Ishikawa (cell line): ENCODE measurements around the gene KLHL3.

Source experiments
- CEBPB ChIP-seq: IDR thresholded peaks from 2 replicates; pipeline ENCODE4 v1.6.1; 2012
- CREB1 ChIP-seq: IDR thresholded peaks from 2 replicates; pipeline ENCODE4 v1.6.1; 2012; ENCODE audit warnings: low read depth
- EP300 ChIP-seq: IDR thresholded peaks from 2 replicates; pipeline ENCODE4 v1.6.1; 2012; ENCODE audit warnings: borderline replicate concordance
- FOXM1 ChIP-seq: IDR thresholded peaks from 2 replicates; pipeline ENCODE4 v1.6.1; 2012; ENCODE audit warnings: low read depth, borderline replicate concordance
- NFIC ChIP-seq: IDR thresholded peaks from 2 replicates; pipeline ENCODE4 v1.6.1; 2012
- TCF12 ChIP-seq: IDR thresholded peaks from 2 replicates; pipeline ENCODE4 v1.6.1; 2012; ENCODE audit warnings: low read depth

GRCh38 chr5:137706841-137707240, 29.0 kb downstream of the KLHL3 start:
- TF ChIP-seq CEBPB, result no peak
- no peak for TF ChIP-seq TCF12
- TF ChIP-seq EP300, result no peak
- TF ChIP-seq FOXM1, result no peak
- TF ChIP-seq CREB1, result no peak
- no peak for TF ChIP-seq NFIC
